OCI-LY1 (cell line): Measurements from ENCODE around the gene IL33.

Experiments
- H2AFZ ChIP-seq: fragments of 200-600 bp; sonication (generic), shearing (Covaris generic); 2 replicates; pipeline ENCODE4 v1.6.0; 2014; ENCODE audit warnings: antibody characterized with exemption, mild to moderate bottlenecking, low read length
- H3F3A ChIP-seq: fragments of 200-600 bp; sonication (generic), shearing (Covaris generic); 2 replicates; pipeline ENCODE4 v1.6.0; 2014; ENCODE audit warnings: mild to moderate bottlenecking, antibody characterized with exemption, low read length, moderate library complexity; ENCODE audit not compliant: insufficient read depth
- H3K27ac ChIP-seq: fragments of 200-600 bp; sonication (generic); 2 replicates; pipeline ENCODE4 v1.5.1; 2014; ENCODE audit warnings: low read length, mixed run types, mild to moderate bottlenecking, low read depth; ENCODE audit not compliant: poor library complexity, severe bottlenecking
- H3K27me3 ChIP-seq: fragments of 200-600 bp; sonication (generic); 2 replicates; pipeline ENCODE4 v1.6.0; 2014; ENCODE audit warnings: antibody characterized with exemption, mild to moderate bottlenecking, low read length, moderate library complexity; ENCODE audit not compliant: insufficient read depth
- H3K36me3 ChIP-seq: fragments of 200-600 bp; sonication (generic); 2 replicates; pipeline ENCODE4 v1.6.1; 2014; ENCODE audit warnings: mild to moderate bottlenecking, antibody characterized with exemption, low read length, moderate library complexity, mixed read lengths; ENCODE audit not compliant: insufficient read depth
- H3K4me1 ChIP-seq: fragments of 200-600 bp; sonication (generic); 2 replicates; pipeline ENCODE4 v1.5.1; 2014; ENCODE audit warnings: mild to moderate bottlenecking, low read length, moderate library complexity; ENCODE audit not compliant: insufficient read depth, severe bottlenecking
- H3K4me2 ChIP-seq: fragments of 200-600 bp; sonication (generic), shearing (Covaris generic); 2 replicates; pipeline ENCODE4 v1.6.1; 2014; ENCODE audit warnings: low read length
- H3K4me3 ChIP-seq: fragments of 200-600 bp; sonication (generic); 2 replicates; pipeline ENCODE4 v1.5.1; 2014; ENCODE audit warnings: low read length, low read depth, mild to moderate bottlenecking, mixed read lengths; ENCODE audit not compliant: poor library complexity, severe bottlenecking
- H3K79me2 ChIP-seq: fragments of 200-600 bp; shearing (Covaris generic); 2 replicates; pipeline ENCODE4 v1.6.1; 2016; ENCODE audit warnings: mixed run types, low read length, mixed read lengths; ENCODE audit not compliant: insufficient read depth
- H3K9ac ChIP-seq: fragments of 200-600 bp; sonication (generic), shearing (Covaris generic); 2 replicates; pipeline ENCODE4 v1.6.1; 2014; ENCODE audit warnings: mild to moderate bottlenecking, low read length, mixed read lengths
- H3K9me2 ChIP-seq: fragments of 200-600 bp; sonication (generic), shearing (Covaris generic); 2 replicates; pipeline ENCODE4 v1.6.1; 2014; ENCODE audit warnings: low read depth, mild to moderate bottlenecking, low read length, mixed read lengths
- H3K9me3 ChIP-seq: fragments of 200-600 bp; shearing (Covaris generic); 2 replicates; pipeline ENCODE4 v1.6.1; 2014; ENCODE audit warnings: low read length, mixed read lengths
- H4K20me1 ChIP-seq: fragments of 200-600 bp; sonication (generic), shearing (Covaris generic); 2 replicates; pipeline ENCODE4 v1.6.0; 2016; ENCODE audit warnings: mild to moderate bottlenecking, low read length; ENCODE audit not compliant: insufficient read depth
- CTCF ChIP-seq: fragments of 200-600 bp; sonication (generic), shearing (Covaris generic); IDR thresholded peaks from 2 replicates; pipeline ENCODE4 v1.5.1; 2017; ENCODE audit warnings: mild to moderate bottlenecking, antibody characterized with exemption, low read length, moderate library complexity, mixed read lengths
- EZH2 ChIP-seq: fragments of 200-600 bp; sonication (generic), shearing (Covaris generic); IDR thresholded peaks from 2 replicates; pipeline ENCODE4 v1.8.0; 2017; ENCODE audit warnings: borderline replicate concordance, mixed run types, mild to moderate bottlenecking, antibody characterized with exemption, low read length, moderate library complexity, mixed read lengths

The IL33 gene

DNA sequence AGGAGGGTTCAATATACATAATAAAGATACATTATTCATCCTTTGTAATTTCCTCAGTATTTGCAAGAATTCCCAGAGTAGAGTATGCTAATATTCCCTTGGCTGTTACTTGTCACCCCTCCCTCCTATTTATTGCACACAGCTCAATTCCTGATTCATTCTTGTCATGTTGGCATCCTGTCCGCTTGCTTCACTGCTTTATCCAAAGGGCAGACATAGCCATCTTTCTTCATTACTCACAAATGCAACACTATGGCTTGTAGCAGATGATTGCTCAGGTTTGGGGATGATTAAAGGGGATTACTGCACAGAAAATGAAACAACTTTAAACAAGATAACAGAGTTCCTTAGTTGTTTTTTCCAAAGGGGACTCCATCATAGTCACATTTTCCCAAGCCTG lies 1.2 kb upstream of the IL33 start:
- Histone ChIP-seq H3K9me2 (no peaks in the 10 kb centered on the region), H3K79me2 (no peaks in the 10 kb centered on the region), H3K27ac (no peak overlapping the region), H3K4me3 (no peak overlapping the region), H3K4me1 (no peaks in the 10 kb centered on the region), H3K4me2 (no peak overlapping the region), H3K27me3 (no peaks in the 10 kb centered on the region), H2AFZ (no peak overlapping the region), H3K9ac (no peak overlapping the region), H4K20me1 (no peaks in the 10 kb centered on the region), H3K36me3 (no peaks in the 10 kb centered on the region), H3K9me3 (no peaks in the 10 kb centered on the region), H3F3A (no peaks in the 10 kb centered on the region)
- TF ChIP-seq EZH2 (no peak), CTCF (no peak)

DNA sequence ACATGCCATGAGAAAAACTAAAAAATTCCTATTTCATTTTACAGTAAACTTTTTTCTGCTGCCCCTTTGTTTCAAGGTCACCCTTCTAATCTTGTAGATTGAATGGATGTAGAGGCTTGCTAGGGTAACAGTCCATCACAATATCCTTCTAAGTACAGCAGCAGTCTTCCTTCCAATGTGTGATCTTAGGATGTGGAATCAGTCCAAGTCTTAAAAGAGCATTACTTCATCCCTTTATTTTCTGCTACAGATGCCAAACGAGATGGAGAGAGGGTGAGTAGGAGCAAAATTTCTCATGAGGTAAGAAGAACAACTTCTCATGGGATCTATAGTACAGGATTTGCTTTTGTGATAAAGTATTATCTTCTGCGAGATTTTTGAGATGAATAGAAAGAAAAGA lies 704 bp upstream of the IL33 start:
- H3K36me3 ChIP-seq = no peaks in the 10 kb centered on the region
- H3K4me3 ChIP-seq = no peak overlapping the region
- no peaks in the 10 kb centered on the region for H3K27me3 ChIP-seq
- H3K27ac ChIP-seq = no peak overlapping the region
- H2AFZ ChIP-seq = no peak overlapping the region
- no peaks in the 10 kb centered on the region for H3F3A ChIP-seq
- H3K4me2 ChIP-seq = no peak overlapping the region
- H3K9me3 ChIP-seq = no peaks in the 10 kb centered on the region
- H4K20me1 ChIP-seq = no peaks in the 10 kb centered on the region
- no peaks in the 10 kb centered on the region for H3K79me2 ChIP-seq
- no peaks in the 10 kb centered on the region for H3K9me2 ChIP-seq
- no peak for TF ChIP-seq EZH2
- TF ChIP-seq CTCF = no peak
- no peak overlapping the region for H3K9ac ChIP-seq
- H3K4me1 ChIP-seq = no peaks in the 10 kb centered on the region

GRCh38 chr9:6216002-6216401 lies 395 bp downstream of the IL33 start:
- TF ChIP-seq CTCF (no peak), EZH2 (no peak)
- Histone ChIP-seq H3F3A (no peaks in the 10 kb centered on the region), H3K79me2 (no peaks in the 10 kb centered on the region), H3K4me2 (no peak overlapping the region), H3K27ac (no peak overlapping the region), H3K36me3 (no peaks in the 10 kb centered on the region), H3K27me3 (no peaks in the 10 kb centered on the region), H3K9ac (no peak overlapping the region), H3K9me2 (no peaks in the 10 kb centered on the region), H3K4me1 (no peaks in the 10 kb centered on the region), H3K9me3 (no peaks in the 10 kb centered on the region), H3K4me3 (no peak overlapping the region), H2AFZ (no peak overlapping the region), H4K20me1 (no peaks in the 10 kb centered on the region)
